ENCODE results near the gene CUL5. TPM values are rescaled to one million over a fixed set of nuclear protein-coding genes. Genes with fewer than 3 reads are reported as not detected.
A peak's percentile ranks its signal among the peaks of the same experiment; 100 is the strongest.
"Not testable (repeated sequence)": the region's sequence is repeated elsewhere in the genome, so short reads cannot be mapped to it uniquely, and the experiment has no call there.

CUL5 gene
- total RNA-seq, 1 experiment from 2014 or later, result 19.3 TPM

- DNase-seq, result peak; percentile 23
- no peaks in the 10 kb centered on the region for H3K36me3 ChIP-seq (replicated peaks; ENCODE audit: control insufficient read depth, insufficient read depth, low read length)
- no peak overlapping the region for H3K4me3 ChIP-seq (ENCODE audit: insufficient read depth, low read depth, low read length)
- no peaks in the 10 kb centered on the region for H3K27me3 ChIP-seq (ENCODE audit: control insufficient read depth, insufficient read depth, low read length)
Observed at GRCh38 chr11:108115500-108116140, 106.9 kb downstream of the CUL5 start.

GRCh38 chr11:108117746-108118371 is 109.2 kb downstream of the CUL5 start:
- H3K4me3 ChIP-seq (ENCODE audit: insufficient read depth, low read depth, low read length), result no peak overlapping the region
- peaks cover 3% of the 10 kb centered on the region; the same call in 1 of the 2 replicates for H3K27me3 ChIP-seq (ENCODE audit: control insufficient read depth, insufficient read depth, low read length)
- DNase-seq, result peak; percentile 29
- no peaks in the 10 kb centered on the region for H3K36me3 ChIP-seq (replicated peaks; ENCODE audit: control insufficient read depth, insufficient read depth, low read length)

DNA sequence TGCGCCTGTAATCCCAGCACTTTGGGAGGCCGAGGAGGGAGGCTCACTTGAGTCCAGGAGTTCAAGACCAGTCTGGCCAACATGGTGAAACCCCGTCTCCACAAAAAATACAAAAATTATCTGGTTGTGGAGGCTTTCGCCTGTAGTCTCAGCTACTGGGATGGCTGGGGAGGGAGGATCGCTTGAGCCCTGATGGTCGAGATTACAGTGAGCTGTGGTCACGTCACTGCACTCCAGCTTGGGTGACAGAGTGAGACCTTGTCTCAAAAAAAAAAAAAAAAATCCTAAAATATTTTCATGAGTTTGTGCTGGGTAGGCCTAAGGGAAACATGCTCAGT is 112.2 kb downstream of the CUL5 start:
- H3K4me3 ChIP-seq (ENCODE audit: insufficient read depth, low read depth, low read length), result peak overlapping the region; percentile 84
- not testable (repeated sequence) for H3K36me3 ChIP-seq (replicated peaks; ENCODE audit: control insufficient read depth, insufficient read depth, low read length); DNase-seq; H3K27me3 ChIP-seq (ENCODE audit: control insufficient read depth, insufficient read depth, low read length)

DNA sequence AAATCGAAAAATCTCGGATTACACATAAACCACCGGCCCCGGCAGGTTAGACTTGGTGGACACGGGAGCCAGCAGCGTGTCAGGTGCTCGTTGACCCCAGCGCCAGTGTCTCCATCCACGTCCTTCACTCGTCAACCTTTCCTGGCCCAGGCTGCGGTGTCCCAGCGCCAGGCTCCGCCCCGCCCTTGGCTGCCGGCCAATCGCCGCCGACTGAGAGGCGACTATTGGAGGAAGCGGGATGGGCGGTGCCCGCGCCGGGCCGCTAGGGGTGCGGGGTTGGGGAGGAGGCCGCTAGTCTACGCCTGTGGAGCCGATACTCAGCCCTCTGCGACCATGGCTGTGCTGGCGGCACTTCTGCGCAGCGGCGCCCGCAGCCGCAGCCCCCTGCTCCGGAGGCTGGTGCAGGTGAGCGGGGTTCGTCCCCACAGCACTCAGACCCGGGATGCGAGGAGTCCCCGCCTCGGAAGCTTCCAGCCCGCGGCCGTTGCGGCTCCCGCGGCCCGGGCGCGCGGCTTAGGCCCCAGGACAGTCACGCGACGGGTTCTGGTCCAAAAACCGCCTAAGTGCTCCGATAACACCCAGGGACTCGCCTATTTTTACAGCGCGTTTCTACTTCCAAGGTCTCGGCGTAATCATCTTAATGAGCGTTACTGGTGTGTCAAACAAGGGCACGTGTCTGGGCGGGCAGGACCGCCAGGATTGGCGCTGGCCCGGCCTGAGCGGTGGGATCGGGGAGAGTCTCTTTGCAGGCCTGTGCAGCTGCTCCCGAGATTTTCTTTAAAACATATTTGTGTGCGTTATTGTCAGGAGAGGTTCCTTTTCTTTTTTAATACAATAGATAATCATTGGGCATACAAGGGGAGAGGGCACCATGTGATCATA is 112.8 kb downstream of the CUL5 start, which contains the start of gene ACAT1:
Gene ACAT1, plus strand, starts transcription at position 294 of the 882 bp plus-strand sequence. Its CDS starts 40 bp downstream, at position 334.
- Histone ChIP-seq H3K36me3 (replicated peaks; ENCODE audit: control insufficient read depth, insufficient read depth, low read length) (no peaks in the 10 kb centered on the region), H3K27me3 (ENCODE audit: control insufficient read depth, insufficient read depth, low read length) (peaks cover 3% of the 10 kb centered on the region; the same call in 1 of the 2 replicates), H3K4me3 (ENCODE audit: insufficient read depth, low read depth, low read length) (peak within 1 kb of the TSS; percentile 84)
- DNase-seq, result peak; percentile 96

DNA sequence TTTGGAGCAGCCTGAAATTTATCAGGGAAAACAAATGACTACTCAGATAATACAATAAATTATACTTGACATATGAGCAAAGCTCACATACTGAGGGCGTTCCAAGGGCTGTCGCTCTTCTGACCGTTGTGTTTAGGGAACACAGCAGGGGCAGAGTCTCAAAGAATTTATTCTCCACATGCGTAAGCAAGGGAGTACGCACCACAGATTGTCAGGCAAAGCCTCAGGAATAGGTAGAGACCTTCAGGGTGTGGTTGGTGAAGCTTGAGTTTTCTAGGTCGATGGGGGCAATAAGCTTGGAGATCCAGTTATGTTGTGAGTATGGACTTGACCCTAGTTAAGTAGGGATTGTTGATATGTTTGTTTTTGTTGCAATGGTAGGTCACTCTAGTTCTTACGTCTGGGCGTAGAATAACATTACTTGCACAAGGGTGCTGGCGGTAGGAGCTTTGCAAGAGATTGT is 113.5 kb downstream of the CUL5 start:
- peak overlapping the region; percentile 84 for H3K4me3 ChIP-seq (ENCODE audit: insufficient read depth, low read depth, low read length)
- peak; percentile 20 for DNase-seq
- peaks cover 3% of the 10 kb centered on the region; the same call in 1 of the 2 replicates for H3K27me3 ChIP-seq (ENCODE audit: control insufficient read depth, insufficient read depth, low read length)
- H3K36me3 ChIP-seq (replicated peaks; ENCODE audit: control insufficient read depth, insufficient read depth, low read length), result no peaks in the 10 kb centered on the region

GRCh38 chr11:108125096-108125495 is 116.4 kb downstream of the CUL5 start:
- DNase-seq, result no peak
- Histone ChIP-seq H3K4me3 (ENCODE audit: insufficient read depth, low read depth, low read length) (no peak overlapping the region), H3K27me3 (ENCODE audit: control insufficient read depth, insufficient read depth, low read length) (peaks cover 3% of the 10 kb centered on the region; the same call in 1 of the 2 replicates), H3K36me3 (replicated peaks; ENCODE audit: control insufficient read depth, insufficient read depth, low read length) (no peaks in the 10 kb centered on the region)

- no peaks in the 10 kb centered on the region for H3K36me3 ChIP-seq (replicated peaks; ENCODE audit: control insufficient read depth, insufficient read depth, low read length)
- no peak overlapping the region for H3K4me3 ChIP-seq (ENCODE audit: insufficient read depth, low read depth, low read length)
- no peak for DNase-seq
- no peaks in the 10 kb centered on the region for H3K27me3 ChIP-seq (ENCODE audit: control insufficient read depth, insufficient read depth, low read length)
Observed at GRCh38 chr11:108128772-108129171, 120.1 kb downstream of the CUL5 start.

DNA sequence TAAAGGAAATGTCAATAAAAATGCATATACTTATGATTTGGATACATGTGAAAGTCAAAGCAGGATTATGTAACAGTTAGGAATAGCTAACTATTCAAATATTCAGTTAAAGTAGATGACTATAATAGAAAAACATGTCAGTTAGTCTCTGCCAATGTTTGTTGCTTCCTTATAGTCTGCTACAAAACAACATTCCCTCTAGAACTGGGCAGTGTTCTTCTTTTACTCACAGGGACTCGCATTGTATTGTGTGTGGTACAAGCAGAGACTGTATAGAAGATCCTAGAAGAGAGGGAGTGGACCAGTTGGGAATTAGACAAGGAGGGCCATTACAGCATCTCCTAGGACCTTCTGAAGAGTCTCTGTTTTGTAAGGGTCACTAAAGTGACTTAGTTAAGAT is 123.3 kb downstream of the CUL5 start:
- Histone ChIP-seq H3K4me3 (ENCODE audit: insufficient read depth, low read depth, low read length) (no peak overlapping the region), H3K36me3 (replicated peaks; ENCODE audit: control insufficient read depth, insufficient read depth, low read length) (no peaks in the 10 kb centered on the region), H3K27me3 (ENCODE audit: control insufficient read depth, insufficient read depth, low read length) (no peaks in the 10 kb centered on the region)
- no peak for DNase-seq

GRCh38 chr11:108132993-108133538 is 124.4 kb downstream of the CUL5 start:
- H3K27me3 ChIP-seq (ENCODE audit: control insufficient read depth, insufficient read depth, low read length); H3K36me3 ChIP-seq (replicated peaks; ENCODE audit: control insufficient read depth, insufficient read depth, low read length); H3K4me3 ChIP-seq (ENCODE audit: insufficient read depth, low read depth, low read length); DNase-seq: not testable (repeated sequence)

GRCh38 chr11:108135845-108136544 is 127.3 kb downstream of the CUL5 start:
- no peaks in the 10 kb centered on the region for H3K36me3 ChIP-seq (replicated peaks; ENCODE audit: control insufficient read depth, insufficient read depth, low read length)
- no peak for DNase-seq
- H3K4me3 ChIP-seq (ENCODE audit: insufficient read depth, low read depth, low read length), result no peak overlapping the region
- H3K27me3 ChIP-seq (ENCODE audit: control insufficient read depth, insufficient read depth, low read length), result no peaks in the 10 kb centered on the region

GRCh38 chr11:108137212-108137611 is 128.5 kb downstream of the CUL5 start:
- H3K27me3 ChIP-seq (ENCODE audit: control insufficient read depth, insufficient read depth, low read length), result no peaks in the 10 kb centered on the region
- no peaks in the 10 kb centered on the region for H3K36me3 ChIP-seq (replicated peaks; ENCODE audit: control insufficient read depth, insufficient read depth, low read length)
- no peak overlapping the region for H3K4me3 ChIP-seq (ENCODE audit: insufficient read depth, low read depth, low read length)
- DNase-seq, result no peak

DNA sequence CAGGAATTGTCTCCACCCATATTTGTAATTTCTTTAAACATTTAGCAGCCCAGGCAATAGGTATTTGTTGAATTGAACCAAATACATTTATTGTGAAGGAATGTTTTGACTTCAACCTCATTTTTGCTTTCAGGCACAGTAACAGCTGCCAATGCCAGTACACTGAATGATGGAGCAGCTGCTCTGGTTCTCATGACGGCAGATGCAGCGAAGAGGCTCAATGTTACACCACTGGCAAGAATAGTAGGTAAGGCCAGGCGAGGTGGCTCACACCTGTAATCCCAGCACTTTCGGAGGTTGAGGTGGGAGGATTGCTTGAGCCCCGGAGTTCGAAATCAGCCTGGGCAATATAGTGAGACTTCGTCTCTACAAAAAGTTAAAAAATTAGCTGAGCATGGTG is 133.6 kb downstream of the CUL5 start:
- H3K4me3 ChIP-seq (ENCODE audit: insufficient read depth, low read depth, low read length), result no peak overlapping the region
- no peak for DNase-seq
- H3K27me3 ChIP-seq (ENCODE audit: control insufficient read depth, insufficient read depth, low read length), result no peaks in the 10 kb centered on the region
- no peaks in the 10 kb centered on the region; the same call in 1 of the 2 replicates for H3K36me3 ChIP-seq (replicated peaks; ENCODE audit: control insufficient read depth, insufficient read depth, low read length)

DNA sequence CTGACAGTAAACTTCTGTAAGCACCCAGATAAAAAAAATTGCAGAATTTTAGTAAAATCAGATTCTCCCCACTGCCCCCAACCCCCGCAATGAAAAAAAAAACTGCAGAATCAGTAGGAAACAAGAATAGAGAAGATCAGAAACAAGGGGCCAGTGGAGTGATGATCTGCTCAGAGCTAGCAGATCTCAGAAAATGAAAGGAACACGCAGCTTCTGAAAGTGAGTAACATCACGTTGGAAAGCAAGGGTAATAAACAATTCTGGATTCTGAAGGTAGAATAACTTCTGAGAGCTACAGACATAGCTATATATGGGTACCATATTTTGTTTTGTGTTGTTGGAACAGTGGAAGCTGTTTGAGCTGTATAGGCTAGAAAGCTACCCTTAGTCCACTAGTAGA is 135.9 kb downstream of the CUL5 start:
- DNase-seq, result no peak
- Histone ChIP-seq H3K4me3 (ENCODE audit: insufficient read depth, low read depth, low read length) (no peak overlapping the region), H3K27me3 (ENCODE audit: control insufficient read depth, insufficient read depth, low read length) (no peaks in the 10 kb centered on the region), H3K36me3 (replicated peaks; ENCODE audit: control insufficient read depth, insufficient read depth, low read length) (peaks cover 7% of the 10 kb centered on the region)

- no peak for DNase-seq
- Histone ChIP-seq H3K4me3 (ENCODE audit: insufficient read depth, low read depth, low read length) (no peak overlapping the region), H3K27me3 (ENCODE audit: control insufficient read depth, insufficient read depth, low read length) (no peaks in the 10 kb centered on the region), H3K36me3 (replicated peaks; ENCODE audit: control insufficient read depth, insufficient read depth, low read length) (peaks cover 9% of the 10 kb centered on the region)
Observed at GRCh38 chr11:108147150-108147549, 138.5 kb downstream of the CUL5 start.

Data from H7 (cell line).